ENCODE measurements around the gene CCDC85C.
A peak's percentile ranks its signal among the peaks of the same experiment; 100 is the strongest.

The CCDC85C gene

DNA sequence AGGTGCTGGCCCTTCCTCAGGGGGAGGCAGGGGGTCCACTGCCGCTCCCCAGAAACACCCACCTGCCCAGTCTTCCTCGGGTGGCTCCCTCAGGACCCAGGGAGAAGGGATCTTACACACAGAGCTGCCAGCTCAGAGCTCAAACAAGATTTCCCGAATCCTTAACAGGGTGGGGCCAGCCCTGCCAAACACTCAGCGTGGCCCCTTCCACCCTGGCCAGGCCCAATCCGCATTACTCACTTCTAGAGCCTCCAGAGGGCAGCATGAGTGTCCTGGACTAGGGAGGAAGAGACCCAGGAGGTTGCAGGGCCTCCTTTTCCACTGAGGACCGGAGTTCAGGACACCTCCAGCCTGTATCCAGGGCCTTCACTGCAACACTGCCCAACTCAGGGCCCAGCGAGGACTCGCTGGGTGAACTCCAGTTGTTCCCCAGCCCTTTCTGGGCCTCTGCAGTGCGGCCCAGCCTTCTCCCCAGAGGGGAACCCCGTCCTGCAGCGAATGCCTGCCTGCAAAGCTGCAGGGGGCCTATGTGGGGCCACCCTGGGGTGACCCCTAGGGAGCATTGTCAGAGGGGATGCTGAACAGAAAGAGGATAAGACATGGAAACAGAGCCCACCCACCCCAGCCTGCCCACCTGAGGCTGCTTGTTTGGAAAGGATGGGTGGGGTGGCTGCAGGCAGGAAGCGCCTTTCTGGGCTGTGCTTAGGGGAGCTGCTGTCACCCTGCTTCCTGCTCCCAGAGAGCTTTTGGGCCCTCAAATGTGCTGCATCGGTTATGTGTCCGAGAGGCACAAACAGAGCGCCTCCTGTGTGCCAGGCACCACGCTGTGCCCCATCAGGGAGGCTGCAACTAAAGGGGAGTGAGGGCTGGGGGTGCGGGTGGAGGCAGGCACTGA is 79.0 kb downstream of the CCDC85C start:
- peak in 1 of 2 donors; percentile 3 for DNase-seq (ENCODE audit: low read depth in 1 of 2, low spot score in 1 of 2)

DNA sequence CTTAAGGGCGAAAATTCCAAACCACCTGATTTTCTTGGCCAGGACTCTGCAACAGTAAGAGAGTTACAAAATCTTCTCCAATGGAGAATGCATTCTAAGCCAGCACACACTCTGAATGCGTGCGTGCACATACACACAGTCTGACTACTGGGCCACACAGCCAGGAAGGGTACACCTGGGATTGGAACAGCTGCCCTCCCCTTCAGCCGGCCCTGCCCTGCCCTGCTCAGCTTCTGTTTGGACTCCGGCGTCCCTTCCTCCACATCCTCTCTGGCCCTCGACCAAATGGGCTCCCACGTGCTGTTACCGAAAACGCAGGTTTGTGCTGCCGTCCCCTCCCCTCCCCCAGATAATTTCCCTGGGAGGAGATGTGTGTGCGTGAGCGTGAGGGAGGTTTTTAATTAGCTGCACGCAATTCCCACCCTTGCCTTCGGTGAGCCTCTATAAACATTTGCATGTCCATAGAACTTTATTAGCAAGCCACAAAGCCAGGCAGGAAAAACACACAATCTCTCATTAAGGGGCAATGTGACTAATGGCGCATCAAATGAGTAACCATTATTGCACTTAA is 79.8 kb downstream of the CCDC85C start:
- DNase-seq (ENCODE audit: low read depth in 1 of 2, low spot score in 1 of 2): no peak

DNA sequence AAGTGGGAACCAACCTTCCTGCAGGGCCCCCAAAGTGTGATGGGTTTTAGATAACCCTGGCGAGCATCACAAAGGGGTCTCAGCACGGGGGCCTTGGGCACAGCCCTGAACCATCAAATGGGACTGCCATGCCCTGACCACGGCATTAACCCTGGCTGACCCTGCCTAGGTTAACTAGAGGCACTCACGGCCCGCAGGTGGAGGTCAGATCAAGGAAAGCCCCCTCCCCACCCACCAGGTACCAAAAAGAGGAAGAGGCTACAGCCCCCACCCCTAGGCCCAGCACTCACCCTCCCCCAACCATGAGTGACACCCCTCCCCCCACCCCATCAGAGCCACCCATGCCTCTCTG is 80.3 kb downstream of the CCDC85C start:
- no peak for DNase-seq (ENCODE audit: low read depth in 1 of 2, low spot score in 1 of 2)

DNA sequence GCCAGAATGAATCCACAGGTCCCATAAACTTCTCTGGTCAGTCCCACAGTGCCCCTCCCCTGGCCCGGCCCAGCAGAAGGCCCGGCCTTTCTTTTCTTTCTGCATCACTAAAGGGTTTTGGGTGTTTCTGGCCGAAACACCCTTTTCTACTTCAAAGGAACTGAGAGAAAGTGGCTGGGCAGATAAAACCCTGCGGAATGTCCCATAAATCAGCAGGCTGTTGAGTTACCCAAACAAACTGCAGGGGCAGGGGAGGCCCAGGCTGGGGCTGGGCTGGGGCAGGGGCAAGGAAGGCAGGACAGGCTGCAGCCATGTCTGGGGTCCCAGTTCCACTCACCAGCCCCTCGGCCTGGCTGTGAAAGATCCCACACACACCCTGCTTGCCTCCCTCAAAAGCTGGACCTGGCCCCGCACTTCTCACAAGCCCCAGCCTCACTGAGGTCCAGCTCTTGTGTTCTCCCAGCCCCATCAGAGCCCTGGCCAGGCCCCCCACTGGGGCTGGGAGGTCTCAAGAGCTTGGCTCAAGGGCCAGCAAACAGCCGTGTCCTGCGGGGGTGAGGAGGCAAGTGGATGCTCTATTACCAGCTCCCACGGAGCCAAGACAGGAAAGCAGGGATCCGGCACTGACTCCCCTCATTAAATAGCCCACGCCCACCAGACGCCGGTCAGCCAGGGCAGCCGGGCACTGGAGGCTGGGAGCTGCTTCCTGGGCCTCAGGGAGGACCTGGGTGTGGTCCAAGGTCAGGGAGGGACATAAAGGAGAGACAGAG is 80.9 kb downstream of the CCDC85C start:
- DNase-seq (ENCODE audit: low read depth in 1 of 2, low spot score in 1 of 2): no peak

DNA sequence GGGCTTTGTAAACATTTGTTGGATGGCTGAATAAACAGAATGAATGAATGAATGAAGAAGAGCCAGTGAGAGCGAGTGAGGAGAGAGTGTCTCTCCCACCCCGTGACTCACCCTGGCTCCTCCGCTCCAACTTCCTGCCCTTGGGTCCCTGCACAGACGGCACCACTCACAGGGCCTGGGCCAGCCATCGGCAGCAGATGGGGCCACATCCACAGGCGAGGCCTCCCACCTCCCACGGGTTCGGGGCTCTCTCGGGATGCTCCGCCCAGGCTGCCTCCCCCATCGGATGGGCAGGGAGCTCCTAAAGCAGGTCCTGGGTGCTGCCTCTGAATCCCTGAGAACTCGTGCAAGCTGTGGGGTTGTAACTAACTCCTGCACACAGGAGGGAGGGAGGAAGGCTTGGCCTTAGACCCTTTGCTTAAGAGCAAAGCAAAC is 81.5 kb downstream of the CCDC85C start:
- DNase-seq (ENCODE audit: low read depth in 1 of 2, low spot score in 1 of 2): no peak

DNA sequence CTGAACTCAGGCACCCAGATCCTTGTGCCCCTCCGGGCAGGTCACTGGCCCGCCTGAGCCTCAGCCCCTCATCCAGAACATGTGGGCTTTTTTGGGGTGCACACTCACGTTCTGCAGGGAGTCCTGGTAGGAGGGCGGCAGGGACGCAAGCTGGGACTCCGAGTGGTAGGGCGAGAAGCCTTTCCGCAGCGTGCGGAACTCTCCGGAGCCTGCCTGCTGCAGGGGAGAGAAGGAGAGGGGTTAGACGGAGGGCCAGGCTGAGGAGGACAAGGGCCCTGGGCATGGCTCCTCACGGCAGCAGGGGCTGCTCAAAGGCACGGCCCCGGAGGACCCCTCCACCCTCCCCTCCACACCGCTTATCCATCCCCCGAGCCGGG is 82.0 kb downstream of the CCDC85C start:
- DNase-seq (ENCODE audit: low read depth in 1 of 2, low spot score in 1 of 2): no peak

DNA sequence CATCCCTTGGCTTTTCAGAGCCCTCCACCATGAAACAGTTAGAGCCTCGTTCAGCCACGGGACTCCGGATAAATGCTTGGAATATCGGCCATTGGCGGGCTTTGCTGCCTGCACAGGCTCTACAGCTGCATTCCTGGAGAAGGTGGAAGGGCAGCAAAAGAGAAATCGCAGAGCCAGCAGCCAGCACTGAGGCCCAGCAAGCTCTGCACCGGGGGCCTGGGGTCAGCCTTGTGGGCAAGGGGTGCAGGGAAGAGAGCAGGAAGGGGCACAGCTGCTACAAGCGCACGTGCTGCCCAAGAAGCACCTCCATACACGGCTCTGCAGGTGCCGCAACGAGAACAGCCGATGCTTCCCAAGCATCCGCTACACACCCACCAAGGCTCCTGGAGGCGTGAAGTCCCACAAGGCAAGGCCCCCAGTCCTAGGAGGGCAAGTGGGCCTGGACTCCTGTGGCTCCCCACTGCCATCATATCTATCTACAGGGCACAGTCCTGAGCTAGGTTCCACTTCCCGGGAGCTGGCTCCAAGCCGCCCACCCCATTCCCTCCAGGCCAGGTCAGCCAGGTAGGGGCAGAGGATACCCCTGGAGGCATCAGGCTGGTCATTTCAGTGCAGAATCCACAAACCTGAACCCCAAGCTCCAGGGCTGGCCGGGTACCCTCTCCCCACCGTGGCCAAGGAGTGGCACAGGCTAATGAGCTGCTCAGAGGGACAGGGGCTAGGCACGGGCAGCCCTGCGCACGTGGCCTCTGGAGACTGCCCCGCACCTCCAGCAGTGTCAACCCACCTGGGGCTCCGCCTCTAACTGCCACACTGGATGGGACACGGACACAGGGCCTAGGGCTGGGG is 82.6 kb downstream of the CCDC85C start:
- no peak for DNase-seq (ENCODE audit: low read depth in 1 of 2, low spot score in 1 of 2)

DNA sequence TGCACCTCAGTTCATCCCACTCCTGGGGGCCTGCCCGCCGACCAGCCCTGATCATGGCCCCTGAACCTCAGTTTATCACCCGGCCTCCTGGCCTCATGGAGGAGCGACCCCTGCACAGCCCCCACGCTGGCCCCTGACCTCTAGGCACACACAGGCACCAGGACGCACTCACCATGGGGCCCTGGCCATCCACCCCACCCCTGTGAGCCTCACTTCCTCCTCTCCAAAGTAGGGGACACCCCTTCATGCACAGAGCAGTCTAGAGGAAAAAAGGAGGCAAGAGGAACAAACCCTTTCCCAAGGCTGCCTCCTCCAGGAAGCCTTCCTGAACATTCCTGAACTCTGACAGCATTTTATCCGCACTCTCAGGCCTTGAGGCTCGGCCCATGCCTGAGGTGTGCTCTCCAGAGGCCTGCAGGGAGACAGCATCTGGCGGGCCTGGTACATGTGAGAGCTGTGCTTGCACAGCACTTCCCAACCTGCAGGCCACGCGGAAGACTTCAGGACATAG is 83.4 kb downstream of the CCDC85C start:
- DNase-seq (ENCODE audit: low read depth in 1 of 2, low spot score in 1 of 2): no peak

DNA sequence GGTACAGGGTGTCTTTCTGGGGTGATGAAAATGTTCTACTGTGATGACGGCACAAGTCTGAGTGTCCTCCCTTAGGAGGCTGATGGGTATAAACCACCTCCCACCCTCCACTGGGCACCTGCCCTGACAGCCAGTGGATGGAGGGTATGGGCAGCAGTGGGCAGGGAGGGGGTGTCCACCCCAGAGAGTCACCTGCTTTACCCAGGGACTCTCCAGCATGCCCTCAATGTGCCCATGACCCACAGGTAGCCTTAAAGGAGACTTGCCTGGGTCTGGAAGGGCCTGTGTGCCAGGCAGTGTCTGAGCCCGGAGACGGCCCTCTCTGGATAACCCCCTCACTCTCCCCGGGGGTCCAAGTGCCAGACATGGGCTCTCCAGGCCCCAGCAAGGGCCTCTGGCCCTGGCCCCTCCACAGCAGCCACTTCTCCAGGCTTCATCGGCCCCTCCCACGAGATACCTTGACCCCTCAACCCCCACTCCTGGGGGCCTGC is 84.0 kb downstream of the CCDC85C start:
- no peak for DNase-seq (ENCODE audit: low read depth in 1 of 2, low spot score in 1 of 2)

DNA sequence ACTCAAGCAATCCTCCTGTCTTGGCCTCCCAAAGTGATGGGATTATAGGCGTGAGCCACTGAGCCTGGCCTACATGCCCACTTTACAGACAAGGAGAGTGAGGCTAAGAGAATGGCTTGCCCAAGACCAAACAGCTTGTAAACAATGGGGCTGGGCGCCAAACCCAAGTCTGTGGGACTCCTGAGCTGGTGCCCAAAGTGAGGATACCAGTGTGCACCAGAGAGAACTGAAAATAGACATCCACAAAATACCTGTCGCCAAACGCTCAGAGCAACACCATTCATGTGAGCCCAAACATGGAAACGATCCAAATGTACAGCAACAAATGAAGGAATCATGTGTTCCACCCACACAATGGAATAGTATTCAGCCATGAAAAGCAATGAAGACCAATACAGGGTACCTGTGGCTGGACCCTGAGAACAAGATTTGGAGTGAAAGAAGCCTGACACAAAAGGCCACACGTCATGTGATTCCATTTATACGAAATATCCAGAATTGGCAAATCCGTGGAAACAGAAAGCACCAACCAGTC is 84.6 kb downstream of the CCDC85C start:
- no peak for DNase-seq (ENCODE audit: low read depth in 1 of 2, low spot score in 1 of 2)

DNA sequence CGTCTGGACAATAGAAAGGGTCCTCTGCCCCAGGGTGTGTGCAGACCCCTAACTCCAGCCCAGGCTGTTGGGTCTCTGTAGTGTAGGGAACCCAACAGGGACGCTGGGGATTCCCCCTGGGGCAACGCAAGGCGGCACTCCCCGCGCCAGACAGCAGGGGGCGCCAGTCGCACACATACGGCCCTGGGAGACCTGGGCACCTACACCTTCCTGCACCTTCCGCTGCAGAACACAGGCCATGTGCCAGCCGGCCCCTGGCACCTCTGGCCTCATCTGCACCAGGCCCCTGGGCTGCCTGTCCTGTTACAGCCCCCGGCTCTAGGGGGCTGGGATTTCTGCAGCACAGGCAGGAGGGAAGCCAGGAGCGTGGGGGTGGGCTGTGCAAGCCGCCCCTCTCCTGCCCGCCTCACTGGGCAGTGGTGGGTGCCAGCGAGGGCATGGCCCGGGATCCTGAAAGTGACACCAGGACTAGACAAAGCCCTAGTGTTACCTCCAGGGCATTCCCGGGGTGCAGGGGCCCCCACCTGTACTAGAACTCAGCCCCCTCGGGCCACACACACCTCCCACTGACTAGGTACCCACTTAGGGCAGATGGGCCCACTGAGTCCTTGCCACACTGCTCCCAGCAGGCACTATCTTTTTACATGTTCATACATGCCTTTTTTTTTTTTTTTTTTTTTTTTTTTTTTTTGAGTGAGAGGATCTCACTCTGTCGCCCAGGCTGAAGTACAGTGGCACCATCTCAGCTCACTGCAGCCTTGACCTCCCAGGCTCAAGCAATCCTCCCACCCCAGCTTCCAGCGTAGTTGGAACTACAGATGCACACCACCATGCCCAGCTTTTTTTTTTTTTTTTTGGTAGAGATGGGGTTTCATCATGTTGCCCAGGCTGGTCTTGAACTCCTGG is 85.3 kb downstream of the CCDC85C start:
- DNase-seq (ENCODE audit: low read depth in 1 of 2, low spot score in 1 of 2): peak; percentile 78 to 84

DNA sequence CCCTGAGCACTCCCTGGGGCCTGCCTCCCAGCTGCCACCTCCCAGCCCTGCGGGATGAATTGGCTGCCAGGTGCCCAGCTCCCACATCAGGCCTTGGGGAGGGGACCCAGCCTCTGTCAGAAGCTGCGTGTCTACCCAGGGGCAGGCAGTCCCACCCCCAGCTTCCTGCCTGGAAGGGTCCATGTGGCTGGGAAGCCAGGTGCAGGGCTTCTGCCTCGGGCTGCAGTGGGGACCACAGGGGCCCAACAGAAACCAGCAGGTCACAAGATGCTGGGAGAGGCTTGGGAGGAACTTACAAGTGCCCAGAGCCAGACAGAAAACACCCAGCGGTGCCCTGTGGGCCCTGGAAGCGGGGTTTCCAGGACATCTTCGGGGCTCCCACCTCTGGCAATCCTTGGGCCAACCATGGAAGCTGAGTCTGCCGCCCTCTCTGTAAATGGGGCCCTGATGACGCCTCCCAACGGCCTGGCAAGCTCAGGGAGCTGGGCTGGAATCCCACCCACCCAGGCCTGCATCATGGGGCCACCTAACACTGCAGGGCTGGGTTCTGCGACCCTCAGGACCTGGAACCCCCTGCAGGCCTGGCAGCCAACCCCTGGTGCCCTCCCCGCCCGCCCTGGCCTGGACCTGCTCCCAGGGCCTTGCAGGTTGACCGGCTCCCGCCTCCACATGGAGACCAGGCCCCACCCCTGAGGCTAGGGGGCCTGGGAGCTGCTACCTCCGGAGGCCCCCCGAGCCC is 86.2 kb downstream of the CCDC85C start:
- DNase-seq (ENCODE audit: low read depth in 1 of 2, low spot score in 1 of 2): no peak

DNA sequence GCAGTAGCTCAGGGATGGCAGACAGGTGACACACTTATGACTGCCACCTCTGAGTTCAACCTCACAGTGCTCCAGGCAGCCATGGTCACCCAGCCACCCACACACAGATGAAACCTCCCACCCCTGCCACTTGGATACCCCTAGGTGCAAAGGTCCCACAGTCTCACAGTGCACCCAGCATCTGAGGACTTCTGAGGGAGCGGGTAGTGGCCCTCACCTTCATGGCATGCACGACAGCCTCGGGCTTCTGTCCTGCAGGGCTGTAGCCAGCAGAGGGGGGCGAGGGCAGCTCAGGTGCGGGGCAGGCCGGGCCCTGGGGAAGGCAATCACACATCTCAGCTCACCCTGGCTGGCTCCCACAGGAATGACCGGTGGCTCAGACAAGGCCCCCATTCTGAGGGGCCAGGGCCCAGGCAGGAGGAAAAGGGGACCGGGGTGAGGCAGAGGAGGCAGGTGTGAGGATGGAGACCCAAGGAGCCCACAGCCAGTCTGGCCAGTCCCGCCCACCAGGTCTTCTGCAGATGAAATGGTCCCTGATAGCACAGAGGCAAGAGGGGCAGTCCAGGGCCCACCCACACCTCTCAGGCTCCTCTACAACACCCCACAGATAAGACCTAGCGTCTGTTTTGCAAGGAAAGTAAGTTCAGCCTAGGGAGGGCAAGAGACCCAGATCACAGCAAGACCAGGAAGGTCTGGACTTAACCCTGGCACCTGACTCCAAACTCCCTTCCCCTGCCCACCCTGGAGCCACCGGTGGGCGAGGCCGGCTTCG is 87.0 kb downstream of the CCDC85C start:
- DNase-seq (ENCODE audit: low read depth in 1 of 2, low spot score in 1 of 2): no peak

DNA sequence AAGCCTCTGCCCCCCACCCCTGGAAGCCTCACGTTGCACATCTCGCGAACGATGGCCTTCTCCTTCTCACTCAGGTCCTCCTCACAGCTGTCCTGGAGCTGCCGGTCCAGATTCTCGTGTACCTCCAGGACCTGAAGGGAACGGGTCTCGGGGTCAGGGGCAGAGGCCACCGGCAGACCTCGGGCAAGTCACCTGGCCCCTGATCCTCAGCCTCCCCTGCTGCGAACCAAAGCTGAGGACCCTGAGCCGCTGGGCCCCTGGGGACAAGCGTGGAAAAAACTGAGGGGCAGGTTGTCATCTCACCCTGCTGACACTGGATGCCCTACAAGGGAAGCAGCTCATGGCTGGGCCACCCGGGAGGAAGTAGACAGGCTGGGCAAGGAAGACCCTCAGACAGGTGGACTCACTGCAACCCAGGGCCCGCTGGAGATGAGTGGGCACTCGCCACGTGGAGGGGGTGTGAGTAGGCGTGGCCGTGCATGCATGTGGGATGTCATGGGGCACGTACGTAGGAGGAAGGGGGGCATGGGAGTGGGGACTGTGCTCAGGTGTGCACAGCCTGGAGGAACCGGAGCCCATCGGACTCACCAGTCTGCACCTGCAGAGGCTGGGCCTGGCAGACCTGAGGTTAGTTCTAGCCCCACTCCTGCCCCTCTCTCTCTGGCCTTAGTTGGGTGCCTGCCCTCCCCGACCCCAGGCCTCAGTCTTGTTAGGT is 87.7 kb downstream of the CCDC85C start:
- no peak for DNase-seq (ENCODE audit: low read depth in 1 of 2, low spot score in 1 of 2)

DNA sequence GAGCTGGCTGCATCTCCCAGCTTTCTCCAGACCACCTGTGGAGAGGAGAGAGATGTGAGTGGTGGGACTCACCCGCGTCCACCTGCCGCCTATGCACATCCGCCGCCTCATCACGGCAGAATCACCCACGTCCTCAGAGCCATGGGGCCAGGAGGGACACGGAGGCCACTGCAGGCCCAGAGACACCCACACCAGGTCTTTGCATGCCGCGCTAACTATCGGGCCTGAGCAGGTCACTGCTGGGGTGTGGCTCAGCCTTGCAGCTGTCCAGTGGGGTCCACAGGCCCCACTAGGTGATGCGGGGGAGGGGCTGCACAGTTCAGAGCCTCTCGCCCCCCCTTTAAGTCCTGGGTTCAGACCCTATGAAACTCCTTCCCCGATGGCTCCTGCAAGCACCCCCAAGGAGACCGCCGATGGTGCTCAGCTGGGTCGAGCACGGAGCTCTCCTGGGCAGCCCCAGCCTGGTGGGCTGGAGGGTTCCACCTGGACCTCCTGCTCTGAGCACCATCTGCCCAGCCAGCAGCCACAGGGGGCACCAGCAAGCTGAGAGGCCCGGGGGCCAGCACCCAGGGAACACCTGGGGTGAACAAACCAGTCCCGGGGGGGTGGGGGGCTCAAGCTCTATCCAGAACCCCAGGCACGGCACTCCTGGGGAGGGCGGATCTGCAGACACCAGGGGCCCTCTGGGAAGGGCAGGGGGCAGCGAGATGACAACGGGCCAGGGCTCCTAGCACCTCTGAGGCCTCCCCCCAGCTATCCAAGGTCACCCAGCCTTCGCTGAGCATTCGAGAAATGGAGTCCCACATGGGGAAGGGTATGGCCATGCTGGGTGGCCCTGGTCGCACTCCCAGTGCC is 88.5 kb downstream of the CCDC85C start:
- DNase-seq (ENCODE audit: low read depth in 1 of 2, low spot score in 1 of 2): no peak

DNA sequence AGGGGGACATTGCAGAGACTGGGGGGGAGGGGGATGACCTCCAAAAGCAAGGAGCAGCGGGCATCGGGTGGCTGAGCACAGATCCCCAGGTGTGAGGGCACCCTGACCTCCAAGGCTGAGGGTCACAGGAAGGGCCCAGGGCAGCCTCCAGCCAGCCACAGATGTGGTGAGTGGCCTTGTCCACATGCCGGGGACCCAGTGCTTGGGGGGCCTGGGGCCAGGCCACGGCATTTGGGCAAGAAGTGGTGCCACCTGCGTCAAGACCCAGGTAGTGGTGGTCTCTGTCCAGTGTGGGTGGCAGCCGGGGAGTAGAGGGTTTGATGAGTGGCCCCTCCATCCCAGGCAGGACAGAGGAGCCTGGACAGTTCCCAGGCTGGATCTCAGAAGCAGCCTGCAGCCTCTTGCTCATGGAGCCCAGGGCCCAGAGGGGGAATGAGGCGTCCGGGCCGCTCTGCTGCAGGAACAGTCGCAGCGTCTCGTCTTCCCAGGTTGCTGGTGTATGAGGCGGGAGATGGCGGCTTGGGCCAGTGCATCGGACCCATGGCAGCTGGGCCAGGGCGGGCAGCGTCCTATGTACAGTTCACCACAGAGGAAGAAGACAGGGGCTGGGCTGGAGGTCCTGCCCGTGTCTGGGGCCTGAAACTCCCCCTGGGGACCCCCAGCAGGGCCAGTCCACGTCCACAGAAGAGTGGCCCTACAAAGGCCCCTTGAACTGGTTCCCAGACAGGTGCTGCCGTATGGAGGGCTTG is 89.3 kb downstream of the CCDC85C start:
- no peak for DNase-seq (ENCODE audit: low read depth in 1 of 2, low spot score in 1 of 2)
